ENCODE data around the gene FLVCR2.

The FLVCR2 gene

GRCh38 chr14:75545907-75546306, 32.5 kb upstream of the FLVCR2 start:
- no peak overlapping the region for H3K4me3 ChIP-seq (ENCODE audit: insufficient read depth, low read length, poor library complexity, severe bottlenecking)
- no peak overlapping the region for H3K4me2 ChIP-seq (ENCODE audit: low read depth, low read length, poor library complexity, severe bottlenecking)
- H3K27me3 ChIP-seq (ENCODE audit: low read length): no peaks in the 10 kb centered on the region
- H3K9ac ChIP-seq (ENCODE audit: low read length): no peak overlapping the region
- no peaks in the 10 kb centered on the region for H3K36me3 ChIP-seq (ENCODE audit: low read length)
- H3K9me2 ChIP-seq (replicated peaks; ENCODE audit: insufficient read depth, low read length): no peaks in the 10 kb centered on the region
- H3K79me2 ChIP-seq (ENCODE audit: insufficient read depth, low read length): no peaks in the 10 kb centered on the region
- no peak overlapping the region for H2AFZ ChIP-seq (ENCODE audit: low read depth, low read length, severe bottlenecking)
- H3F3A ChIP-seq (ENCODE audit: insufficient read depth): no peaks in the 10 kb centered on the region
- no peak overlapping the region for H3K27ac ChIP-seq (ENCODE audit: low read depth, low read length)
- TF ChIP-seq CTCF (IDR thresholded peaks at IDR 0.05; ENCODE audit: insufficient read depth, low read length, poor library complexity, severe bottlenecking) (no peak), EZH2phosphoT487 (conservative IDR thresholded peaks at IDR 0.05; ENCODE audit: low read length) (no peak)
- no peaks in the 10 kb centered on the region for H3K9me3 ChIP-seq (ENCODE audit: insufficient read depth, low read length)
- no peaks in the 10 kb centered on the region for H4K20me1 ChIP-seq (ENCODE audit: low read depth, low read length)

- Histone ChIP-seq H3K9ac (ENCODE audit: low read length) (no peak overlapping the region), H3K79me2 (ENCODE audit: insufficient read depth, low read length) (no peaks in the 10 kb centered on the region), H3K4me2 (ENCODE audit: low read depth, low read length, poor library complexity, severe bottlenecking) (no peak overlapping the region), H3K36me3 (ENCODE audit: low read length) (no peaks in the 10 kb centered on the region), H3K27ac (ENCODE audit: low read depth, low read length) (no peak overlapping the region), H3K9me2 (replicated peaks; ENCODE audit: insufficient read depth, low read length) (no peaks in the 10 kb centered on the region), H3F3A (ENCODE audit: insufficient read depth) (no peaks in the 10 kb centered on the region), H4K20me1 (ENCODE audit: low read depth, low read length) (no peaks in the 10 kb centered on the region), H2AFZ (ENCODE audit: low read depth, low read length, severe bottlenecking) (no peak overlapping the region), H3K4me3 (ENCODE audit: insufficient read depth, low read length, poor library complexity, severe bottlenecking) (no peak overlapping the region), H3K27me3 (ENCODE audit: low read length) (no peaks in the 10 kb centered on the region), H3K9me3 (ENCODE audit: insufficient read depth, low read length) (no peaks in the 10 kb centered on the region)
- no peak for TF ChIP-seq EZH2phosphoT487 (conservative IDR thresholded peaks at IDR 0.05; ENCODE audit: low read length)
- no peak for TF ChIP-seq CTCF (IDR thresholded peaks at IDR 0.05; ENCODE audit: insufficient read depth, low read length, poor library complexity, severe bottlenecking)
Measured at GRCh38 chr14:75547552-75548250, 30.7 kb upstream of the FLVCR2 start.

GRCh38 chr14:75548544-75548943, 29.9 kb upstream of the FLVCR2 start:
- H2AFZ ChIP-seq (ENCODE audit: low read depth, low read length, severe bottlenecking): no peak overlapping the region
- no peak overlapping the region for H3K4me3 ChIP-seq (ENCODE audit: insufficient read depth, low read length, poor library complexity, severe bottlenecking)
- H3K9me3 ChIP-seq (ENCODE audit: insufficient read depth, low read length): no peaks in the 10 kb centered on the region
- H4K20me1 ChIP-seq (ENCODE audit: low read depth, low read length): no peaks in the 10 kb centered on the region
- no peaks in the 10 kb centered on the region for H3K27me3 ChIP-seq (ENCODE audit: low read length)
- H3K9me2 ChIP-seq (replicated peaks; ENCODE audit: insufficient read depth, low read length): no peaks in the 10 kb centered on the region
- H3K4me2 ChIP-seq (ENCODE audit: low read depth, low read length, poor library complexity, severe bottlenecking): no peak overlapping the region
- no peaks in the 10 kb centered on the region for H3K79me2 ChIP-seq (ENCODE audit: insufficient read depth, low read length)
- no peaks in the 10 kb centered on the region for H3F3A ChIP-seq (ENCODE audit: insufficient read depth)
- H3K36me3 ChIP-seq (ENCODE audit: low read length): no peaks in the 10 kb centered on the region
- TF ChIP-seq EZH2phosphoT487 (conservative IDR thresholded peaks at IDR 0.05; ENCODE audit: low read length) (no peak), CTCF (IDR thresholded peaks at IDR 0.05; ENCODE audit: insufficient read depth, low read length, poor library complexity, severe bottlenecking) (no peak)
- no peak overlapping the region for H3K9ac ChIP-seq (ENCODE audit: low read length)
- H3K27ac ChIP-seq (ENCODE audit: low read depth, low read length): no peak overlapping the region
